Measurements from ENCODE around the gene NDUFA8.
A peak's percentile ranks its signal among the peaks of the same experiment; 100 is the strongest.

Gene NDUFA8

GRCh38 chr9:122119166-122119521 lies 40.4 kb downstream of the NDUFA8 start:
- DNase-seq = no peak

- no peak for DNase-seq
Observed at GRCh38 chr9:122118343-122119165, 41.0 kb downstream of the NDUFA8 start.

- DNase-seq = peak; percentile 31
Observed at GRCh38 chr9:122117241-122117640, 42.3 kb downstream of the NDUFA8 start.

- no peak for DNase-seq
Observed at GRCh38 chr9:122116448-122117173, 43.0 kb downstream of the NDUFA8 start.

GRCh38 chr9:122116040-122116439 lies 43.5 kb downstream of the NDUFA8 start:
- no peak for DNase-seq

DNA sequence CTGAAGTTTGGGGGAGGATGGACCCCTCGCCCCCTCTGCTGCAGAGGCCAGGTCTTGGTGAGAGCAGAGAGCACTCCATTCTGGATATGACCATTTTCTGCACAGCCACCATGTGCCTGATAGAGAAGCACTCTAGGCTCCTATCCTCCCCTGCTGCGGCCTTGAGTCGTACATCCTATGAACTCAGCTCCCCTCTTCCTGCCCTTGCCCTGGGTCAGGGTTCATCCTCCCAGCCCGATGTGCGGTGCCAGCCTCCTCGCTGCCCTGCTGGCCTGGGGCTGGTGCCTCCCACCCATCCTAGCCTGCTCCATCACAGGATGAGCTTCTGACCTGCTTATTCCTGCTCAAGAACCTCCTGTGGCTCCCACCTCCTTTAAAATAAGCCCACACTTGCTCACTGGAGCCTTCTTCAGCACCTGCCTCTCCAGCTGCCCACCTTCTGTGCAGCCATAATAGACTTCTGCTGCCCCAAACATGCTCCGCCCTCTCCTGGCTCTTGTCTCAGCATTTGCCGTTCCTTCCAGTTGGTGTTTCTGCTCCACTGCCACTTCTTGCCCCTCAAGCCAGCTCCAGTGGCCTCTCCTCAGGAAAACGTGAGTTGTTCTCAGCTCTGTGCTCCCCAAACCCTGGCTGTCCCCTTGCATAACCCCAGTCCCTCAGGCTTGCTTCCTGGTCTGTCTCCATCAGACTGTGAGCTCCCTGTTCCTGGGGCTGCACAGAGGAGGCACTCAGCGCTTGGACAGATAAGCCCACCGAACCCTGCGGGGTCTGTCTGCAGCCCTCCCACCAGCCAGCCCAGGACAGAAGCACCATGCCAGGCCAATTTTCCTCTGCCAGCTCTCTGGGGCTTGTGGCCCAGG lies 44.2 kb downstream of the NDUFA8 start:
- DNase-seq = peak; percentile 29

DNA sequence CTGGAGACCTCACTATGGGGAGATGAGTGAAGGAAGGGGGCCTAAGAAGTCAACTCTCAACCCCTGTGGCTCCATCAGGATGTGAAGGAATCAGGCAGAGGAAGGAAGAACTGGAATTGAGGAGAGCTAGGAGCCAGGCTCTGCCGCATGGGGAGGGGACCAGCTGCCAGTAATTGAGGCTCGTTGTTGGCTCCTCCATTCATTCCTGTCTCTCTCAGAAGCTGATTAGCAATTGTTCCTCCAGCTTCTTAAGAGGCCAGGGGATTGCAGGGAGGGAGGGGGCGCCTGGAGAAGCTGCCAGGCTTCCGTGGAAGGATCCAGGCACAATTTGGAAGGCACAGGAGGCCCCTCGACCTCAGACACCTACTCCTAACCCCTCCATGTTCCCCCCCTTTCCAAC lies 46.0 kb downstream of the NDUFA8 start:
- peak; percentile 89 for DNase-seq

DNA sequence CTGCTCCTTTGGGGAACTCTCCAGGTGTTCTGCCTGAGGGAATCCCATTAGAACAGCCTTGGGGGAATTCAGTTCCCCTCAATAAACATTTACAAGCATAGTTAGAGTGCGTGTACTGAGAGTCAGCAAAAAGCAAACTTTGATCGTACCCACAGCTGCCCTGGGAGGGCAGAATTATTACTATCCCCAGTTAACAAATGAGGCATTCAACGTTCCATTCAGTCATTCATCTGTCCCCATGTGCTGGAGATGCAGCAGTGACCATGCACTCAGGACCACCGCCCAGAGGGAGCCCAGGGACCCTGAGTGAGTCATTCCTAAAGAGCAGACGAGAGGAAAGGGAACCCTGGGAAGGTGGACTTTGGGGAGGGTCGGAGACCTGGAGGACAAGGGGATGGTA lies 47.3 kb downstream of the NDUFA8 start:
- no peak for DNase-seq

- no peak for DNase-seq
Observed at GRCh38 chr9:122111413-122112085, 48.0 kb downstream of the NDUFA8 start.

DNA sequence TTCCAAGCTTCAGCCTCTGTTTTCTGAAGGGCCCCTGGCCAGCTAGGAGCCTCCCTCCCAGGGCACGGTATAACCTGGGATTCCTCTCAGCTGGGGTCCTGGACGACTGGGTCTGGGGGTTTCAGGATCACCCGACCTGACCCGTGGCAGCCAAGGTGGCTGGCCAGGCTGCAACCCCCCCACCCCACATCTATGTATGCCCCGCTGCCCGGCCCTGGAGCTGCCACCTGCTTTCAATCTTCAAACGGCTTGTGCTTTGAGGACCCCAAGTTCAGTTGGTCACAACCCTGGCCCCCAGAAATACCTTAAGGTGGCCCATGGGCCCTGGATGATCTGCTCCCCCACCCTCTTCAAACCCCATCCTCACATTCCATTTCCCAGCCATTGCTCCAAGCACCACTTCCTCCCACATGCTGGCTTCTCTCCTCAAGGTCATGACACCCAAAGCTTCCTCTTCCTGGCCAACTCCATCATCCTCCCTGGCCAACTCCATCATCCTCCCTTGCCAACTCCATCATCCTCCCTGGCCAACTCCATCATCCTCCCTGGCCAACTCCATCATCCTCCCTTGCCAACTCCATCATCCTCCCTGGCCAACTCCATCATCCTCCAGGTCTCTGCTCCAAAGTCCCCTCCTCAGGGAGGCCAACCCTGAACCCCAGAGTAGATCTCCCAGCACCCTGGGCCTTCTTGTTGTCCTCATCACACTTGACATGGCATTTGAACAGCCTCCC lies 49.3 kb downstream of the NDUFA8 start:
- no peak for DNase-seq

DNA sequence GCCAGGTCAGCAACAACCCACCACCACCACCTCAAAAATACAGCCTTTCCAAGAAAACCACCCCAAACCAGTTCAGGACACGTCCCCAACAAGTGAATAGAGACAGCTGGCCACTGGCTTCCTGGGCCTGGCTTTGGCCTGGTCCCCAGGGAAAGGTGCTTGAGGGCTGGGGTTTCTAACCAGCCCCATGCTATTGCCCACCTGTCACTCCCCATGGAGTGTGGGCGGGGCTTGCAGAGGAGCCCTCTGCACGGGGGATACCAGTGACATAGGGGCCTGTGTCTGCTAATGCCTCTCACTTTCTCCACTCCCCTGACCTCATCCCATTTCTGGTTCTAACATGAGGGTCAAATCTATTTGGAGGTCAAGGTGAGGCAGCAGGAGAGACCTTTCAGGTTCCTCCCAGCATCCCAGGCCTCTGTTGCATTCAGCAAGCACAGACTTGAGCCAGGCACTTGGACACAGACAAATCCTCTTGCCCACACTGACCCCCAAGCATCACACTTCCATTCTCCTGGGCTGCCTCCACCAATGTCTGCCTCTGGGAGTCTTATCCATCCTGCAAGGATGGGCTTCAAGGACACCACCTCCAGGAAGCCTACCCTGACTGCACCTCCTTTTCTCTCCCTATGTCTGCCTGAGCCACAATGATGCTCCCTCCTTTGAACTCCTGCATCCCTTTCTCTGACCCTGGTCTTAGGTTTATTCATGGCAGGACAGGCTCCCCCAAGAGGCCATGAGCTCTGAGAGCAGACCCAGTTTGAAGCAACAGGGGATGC lies 50.4 kb downstream of the NDUFA8 start:
- peak; percentile 74 for DNase-seq

- DNase-seq = peak; percentile 6
Observed at GRCh38 chr9:122107291-122107805, 52.2 kb downstream of the NDUFA8 start.

DNA sequence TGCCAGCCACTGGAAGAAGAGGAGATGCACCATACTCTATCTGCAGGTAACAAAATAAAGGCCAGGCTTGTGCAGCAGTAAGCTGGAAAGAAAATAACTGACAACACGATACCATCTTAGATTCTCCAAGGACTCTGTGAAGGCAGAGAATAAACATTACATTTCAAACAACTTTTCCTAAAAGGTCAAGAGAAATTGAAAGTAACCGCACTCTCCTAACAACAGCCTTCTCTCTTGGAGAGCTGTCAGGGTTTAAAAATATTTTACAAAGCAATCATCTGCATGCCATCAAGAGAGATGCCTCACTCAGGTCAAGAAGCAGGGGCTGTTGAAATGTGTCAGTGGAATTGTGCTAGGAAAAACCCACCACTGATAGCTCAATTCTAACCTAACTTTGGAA lies 53.0 kb downstream of the NDUFA8 start:
- no peak for DNase-seq

- no peak for DNase-seq
Observed at GRCh38 chr9:122103985-122104384, 55.6 kb downstream of the NDUFA8 start.

- DNase-seq = no peak
Observed at GRCh38 chr9:122102156-122102555, 57.4 kb downstream of the NDUFA8 start.

- DNase-seq = no peak
Observed at GRCh38 chr9:122100756-122101155, 58.8 kb downstream of the NDUFA8 start.

DNA sequence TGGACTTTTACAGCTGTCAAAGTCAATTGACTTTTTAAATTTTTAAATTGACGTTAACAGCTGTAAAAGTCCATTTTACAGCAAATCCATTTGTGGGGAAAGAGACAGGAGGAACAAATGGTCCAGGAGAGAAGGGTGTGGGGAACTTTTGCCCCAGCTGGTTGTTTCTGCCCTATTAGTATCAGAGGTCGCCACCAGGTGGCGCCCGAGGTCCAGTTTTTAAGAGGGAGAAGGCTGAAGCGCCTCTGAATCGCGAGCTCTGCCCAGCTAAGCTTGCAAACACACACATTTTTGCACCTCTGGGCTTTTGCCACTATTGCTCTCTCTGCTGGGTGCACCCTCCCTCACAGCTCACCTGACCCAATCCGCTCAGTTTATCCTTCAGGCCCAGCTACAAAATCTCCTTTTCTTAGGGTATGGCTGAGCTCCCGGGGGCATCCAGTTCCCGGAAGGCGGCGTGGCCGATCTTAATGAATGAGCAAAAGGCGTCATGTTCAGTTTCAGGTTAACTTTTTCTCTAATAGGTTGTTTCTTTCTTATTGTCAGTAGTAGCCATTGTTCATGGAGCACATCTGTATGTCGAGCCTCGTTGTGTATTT lies 60.2 kb downstream of the NDUFA8 start:
- DNase-seq = peak; percentile 89

DNA sequence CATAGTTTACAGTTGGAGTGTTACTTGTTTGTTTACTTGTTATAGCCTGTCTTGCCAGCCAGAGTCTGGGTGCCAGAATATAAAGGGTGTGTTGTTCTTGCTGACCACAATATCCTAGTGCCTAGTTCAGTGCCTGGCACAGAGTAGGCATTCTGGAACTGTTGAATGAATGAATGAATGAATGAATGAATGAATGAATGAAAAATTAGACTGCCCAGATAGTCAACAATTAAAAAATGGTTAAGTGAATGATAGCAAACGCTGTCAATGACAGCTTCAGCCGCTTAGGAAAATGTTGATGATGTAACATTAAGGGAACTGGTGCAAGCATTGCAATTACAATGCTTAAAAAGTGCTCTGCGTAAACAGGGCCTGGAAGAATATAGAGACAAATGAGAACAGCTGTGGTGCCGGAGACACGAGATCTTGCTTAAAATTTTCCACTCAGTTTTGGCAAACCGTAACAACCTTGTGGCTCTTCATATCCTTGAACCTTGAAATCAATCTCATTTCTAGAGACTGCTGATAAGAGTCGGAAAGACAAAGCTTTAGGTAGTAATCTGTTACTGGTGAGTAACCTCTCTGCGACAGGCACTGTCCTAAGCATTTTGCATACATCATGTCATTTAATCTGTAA lies 61.8 kb downstream of the NDUFA8 start:
- no peak for DNase-seq

GRCh38 chr9:122096620-122097415 lies 62.8 kb downstream of the NDUFA8 start:
- DNase-seq = no peak

All from NCI-H82 (cell line).